ENCODE results near the gene NOP14.
"Not testable (repeated sequence)": the region's sequence is repeated elsewhere in the genome, so short reads cannot be mapped to it uniquely, and the experiment has no call there.

DNA sequence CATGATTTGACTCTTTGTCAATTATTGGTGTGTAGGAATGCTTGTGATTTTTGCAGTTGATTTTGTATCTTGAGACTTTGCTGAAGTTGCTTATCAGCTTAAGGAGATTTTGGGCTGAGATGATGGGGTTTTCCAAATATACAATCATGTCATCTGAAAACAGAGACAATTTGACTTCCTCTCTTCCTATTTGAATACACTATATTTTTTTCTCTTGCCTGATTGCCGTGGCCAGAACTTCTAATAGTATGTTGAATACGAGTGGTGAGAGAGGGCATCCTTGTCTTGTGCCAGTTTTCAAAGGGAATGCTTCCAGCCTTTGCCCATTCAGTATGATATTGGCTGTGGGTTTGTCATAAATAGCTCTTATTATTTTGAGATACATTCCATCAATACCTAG lies 44.9 kb downstream of the NOP14 start:
- TF ChIP-seq, protein P1, sequence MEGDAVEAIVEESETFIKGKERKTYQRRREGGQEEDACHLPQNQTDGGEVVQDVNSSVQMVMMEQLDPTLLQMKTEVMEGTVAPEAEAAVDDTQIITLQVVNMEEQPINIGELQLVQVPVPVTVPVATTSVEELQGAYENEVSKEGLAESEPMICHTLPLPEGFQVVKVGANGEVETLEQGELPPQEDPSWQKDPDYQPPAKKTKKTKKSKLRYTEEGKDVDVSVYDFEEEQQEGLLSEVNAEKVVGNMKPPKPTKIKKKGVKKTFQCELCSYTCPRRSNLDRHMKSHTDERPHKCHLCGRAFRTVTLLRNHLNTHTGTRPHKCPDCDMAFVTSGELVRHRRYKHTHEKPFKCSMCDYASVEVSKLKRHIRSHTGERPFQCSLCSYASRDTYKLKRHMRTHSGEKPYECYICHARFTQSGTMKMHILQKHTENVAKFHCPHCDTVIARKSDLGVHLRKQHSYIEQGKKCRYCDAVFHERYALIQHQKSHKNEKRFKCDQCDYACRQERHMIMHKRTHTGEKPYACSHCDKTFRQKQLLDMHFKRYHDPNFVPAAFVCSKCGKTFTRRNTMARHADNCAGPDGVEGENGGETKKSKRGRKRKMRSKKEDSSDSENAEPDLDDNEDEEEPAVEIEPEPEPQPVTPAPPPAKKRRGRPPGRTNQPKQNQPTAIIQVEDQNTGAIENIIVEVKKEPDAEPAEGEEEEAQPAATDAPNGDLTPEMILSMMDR (IDR thresholded peaks at IDR 0.05): not testable (repeated sequence)
- not testable (repeated sequence) for TF ChIP-seq POLR2A (IDR thresholded peaks at IDR 0.05)

All from testis (tissue), 2 donors.